Measurements from ENCODE around the gene BAG3.

DNA sequence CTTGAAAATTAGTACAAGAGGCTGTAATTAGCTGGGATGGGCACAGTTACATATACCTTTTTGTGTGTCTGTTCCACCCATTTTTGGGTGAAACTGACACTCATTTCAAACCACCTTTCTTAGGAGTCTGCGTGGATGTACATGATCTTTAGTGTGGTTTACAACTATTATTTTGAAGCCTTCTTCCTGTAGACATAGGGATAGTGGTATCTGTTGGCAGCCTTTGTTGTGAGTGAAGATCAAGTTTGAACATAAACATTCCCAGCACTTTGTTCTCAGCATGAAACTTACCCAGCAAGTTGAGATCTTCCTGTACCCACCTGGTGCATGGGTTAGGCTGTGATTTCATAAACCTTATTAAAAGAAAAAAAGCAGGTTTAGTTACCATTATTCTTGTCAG is 2.0 kb downstream of the BAG3 start:
- TF ChIP-seq CTCF (IDR thresholded peaks at IDR 0.05; ENCODE audit: low read depth, low read length, poor library complexity, severe bottlenecking) = no peak
- no peak for TF ChIP-seq EZH2phosphoT487 (IDR thresholded peaks at IDR 0.05; ENCODE audit: borderline replicate concordance, low read length)

Data from DOHH2 (cell line).